Mononuclear cell (primary cell): ENCODE measurements around the gene NTHL1. TPM values are rescaled to one million over a fixed set of nuclear protein-coding genes. Genes with fewer than 3 reads are reported as not detected.

Source experiments
- H3K27me3 ChIP-seq: 2 replicates; pipeline ENCODE4 v1.6.0; 2011; ENCODE audit warnings: low read length, control low read depth; ENCODE audit not compliant: insufficient read depth
- H3K4me1 ChIP-seq: 2 replicates; pipeline ENCODE4 v1.5.1; 2011; ENCODE audit warnings: mild to moderate bottlenecking, low read length, control low read depth; ENCODE audit not compliant: insufficient read depth
- H3K4me3 ChIP-seq: 2 replicates; pipeline ENCODE4 v1.5.1; 2011; ENCODE audit warnings: mild to moderate bottlenecking, low read length, moderate library complexity
- H3K9me3 ChIP-seq: 2 replicates; pipeline ENCODE4 v1.5.1; 2011; ENCODE audit warnings: low read depth, mild to moderate bottlenecking, control low read depth, low read length
- total RNA-seq: library from RNA; depleted of rRNA; stranded (reverse); fragments of >200 nt; gene quantifications from one replicate; pipeline ENCODE4 v1.2.3, GENCODE V29; 2012

Gene NTHL1
- total RNA-seq, 1 donor: 3.1 TPM

DNA sequence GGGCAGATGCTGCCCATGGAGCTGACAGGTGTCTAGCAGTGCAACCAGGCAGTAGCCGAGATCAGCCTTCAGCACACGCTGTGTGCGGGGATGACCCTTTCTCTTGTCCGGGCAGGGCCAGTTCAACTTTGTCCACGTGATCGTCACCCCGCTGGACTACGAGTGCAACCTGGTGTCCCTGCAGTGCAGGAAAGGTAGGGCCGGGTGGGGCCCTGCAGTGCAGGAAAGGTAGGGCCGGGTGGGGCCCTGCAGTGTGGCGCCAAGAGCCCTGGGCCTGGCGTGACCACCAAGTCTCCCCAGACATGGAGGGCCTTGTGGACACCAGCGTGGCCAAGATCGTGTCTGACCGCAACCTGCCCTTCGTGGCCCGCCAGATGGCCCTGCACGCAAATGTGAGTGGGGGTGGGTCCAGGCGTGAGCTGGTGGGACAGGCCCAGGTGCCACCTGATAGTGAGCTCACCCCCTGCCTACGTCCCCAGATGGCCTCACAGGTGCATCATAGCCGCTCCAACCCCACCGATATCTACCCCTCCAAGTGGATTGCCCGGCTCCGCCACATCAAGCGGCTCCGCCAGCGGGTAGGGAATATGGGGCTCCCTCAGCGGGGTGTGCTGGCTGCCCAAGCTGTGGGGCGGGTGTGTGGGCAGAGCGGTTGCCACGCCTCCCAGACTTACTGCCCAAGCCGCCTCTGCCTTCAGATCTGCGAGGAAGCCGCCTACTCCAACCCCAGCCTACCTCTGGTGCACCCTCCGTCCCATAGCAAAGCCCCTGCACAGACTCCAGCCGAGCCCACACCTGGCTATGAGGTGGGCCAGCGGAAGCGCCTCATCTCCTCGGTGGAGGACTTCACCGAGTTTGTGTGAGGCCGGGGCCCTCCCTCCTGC is 40.4 kb upstream of the NTHL1 start:
- H3K4me3 ChIP-seq: no peak overlapping the region
- no peaks in the 10 kb centered on the region for H3K9me3 ChIP-seq
- H3K4me1 ChIP-seq: no peaks in the 10 kb centered on the region
- H3K27me3 ChIP-seq: no peaks in the 10 kb centered on the region

DNA sequence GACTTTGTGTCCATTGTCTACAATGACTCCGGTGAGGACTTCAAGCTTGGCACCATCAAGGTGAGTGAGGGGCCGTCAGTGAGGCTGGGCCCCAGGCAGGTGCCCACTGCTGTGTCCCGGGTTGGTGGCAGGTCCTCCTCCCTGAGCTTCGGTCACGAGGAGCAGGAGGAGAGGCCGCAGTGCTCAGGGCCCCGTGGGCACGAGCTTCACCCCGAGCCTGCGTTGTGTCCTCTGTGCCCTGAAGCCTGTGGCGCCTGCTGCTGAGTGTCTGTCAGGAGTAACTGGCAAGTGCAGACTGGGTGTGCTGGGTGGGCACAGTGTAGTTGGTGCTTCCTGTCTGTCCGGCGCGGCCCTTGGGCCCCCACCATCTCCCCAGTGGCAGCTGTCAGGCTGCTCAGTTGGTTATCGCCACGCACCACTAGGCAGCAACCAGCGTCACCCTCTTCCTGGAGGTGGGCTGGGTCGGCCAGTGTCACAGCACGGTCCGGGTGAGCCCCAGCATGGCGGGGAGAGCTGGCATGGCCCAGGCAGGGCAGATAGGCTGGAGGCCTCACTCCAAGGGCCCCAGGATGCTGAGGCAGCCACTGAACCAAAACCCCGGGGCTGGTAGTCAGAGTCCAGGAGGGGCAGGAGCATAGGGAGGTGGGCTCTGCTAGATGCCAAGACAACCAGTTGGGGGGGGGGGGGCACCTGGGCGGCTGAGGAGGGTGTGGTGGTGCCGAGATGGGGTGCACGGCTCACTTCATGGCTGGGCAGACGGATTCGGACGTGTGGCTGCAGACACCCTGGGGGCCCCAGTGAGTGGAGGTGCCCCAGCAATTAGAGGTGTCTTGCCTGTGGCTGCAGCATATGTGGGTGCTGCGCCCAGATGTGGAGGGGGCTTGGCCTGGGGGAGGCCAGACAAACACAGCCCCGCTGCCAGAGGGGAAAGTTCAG is 39.4 kb upstream of the NTHL1 start:
- H3K9me3 ChIP-seq: no peaks in the 10 kb centered on the region
- no peaks in the 10 kb centered on the region for H3K4me1 ChIP-seq
- H3K4me3 ChIP-seq: no peak overlapping the region
- no peaks in the 10 kb centered on the region for H3K27me3 ChIP-seq

DNA sequence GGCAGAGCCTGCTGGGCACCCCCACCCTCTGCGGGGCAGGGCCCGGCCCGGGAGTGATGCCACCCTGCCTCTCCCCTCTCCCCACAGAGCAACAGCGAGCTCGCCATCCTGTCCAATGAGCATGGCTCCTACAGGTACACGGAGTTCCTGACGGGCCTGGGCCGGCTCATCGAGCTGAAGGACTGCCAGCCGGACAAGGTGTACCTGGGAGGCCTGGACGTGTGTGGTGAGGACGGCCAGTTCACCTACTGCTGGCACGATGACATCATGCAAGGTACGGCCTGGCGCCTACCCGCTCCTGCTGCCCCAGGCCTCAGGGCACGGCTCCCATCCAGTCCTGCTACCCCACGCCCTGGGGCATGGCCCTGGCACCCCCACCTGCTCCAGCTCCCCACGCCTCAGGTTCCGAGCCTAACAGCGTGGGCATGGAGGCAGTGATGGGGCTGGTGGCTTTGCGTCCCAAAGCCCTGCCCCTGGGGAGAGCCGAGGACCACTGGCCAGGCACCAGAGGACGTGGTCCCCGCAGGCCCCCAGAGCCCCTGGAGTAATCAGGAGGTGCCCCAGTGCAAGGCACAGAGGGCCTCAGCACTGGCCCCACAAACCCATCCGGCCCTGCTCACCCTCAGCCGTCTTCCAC is 38.6 kb upstream of the NTHL1 start:
- H3K4me1 ChIP-seq: no peaks in the 10 kb centered on the region
- no peak overlapping the region for H3K4me3 ChIP-seq
- H3K9me3 ChIP-seq: no peaks in the 10 kb centered on the region
- no peaks in the 10 kb centered on the region for H3K27me3 ChIP-seq

DNA sequence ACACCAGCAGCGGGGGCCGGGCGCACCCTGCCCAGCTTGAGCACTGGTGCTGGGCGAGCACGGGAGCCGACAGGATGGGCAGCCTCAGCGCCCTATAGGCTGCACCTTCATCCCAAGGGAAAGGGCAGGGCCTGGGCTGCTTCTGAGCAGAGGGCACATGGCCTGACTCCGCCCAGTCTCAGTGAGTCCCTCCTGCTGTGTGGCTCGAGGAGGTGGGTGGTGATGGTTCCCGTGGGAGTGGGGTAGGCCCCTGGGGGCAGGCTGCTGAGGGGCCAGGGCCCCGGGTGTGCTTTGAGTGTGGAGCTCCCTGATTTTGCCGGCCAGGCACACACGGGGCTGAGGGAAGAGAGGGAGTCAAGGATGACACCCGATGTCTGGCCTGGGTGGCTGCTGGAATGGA is 38.0 kb upstream of the NTHL1 start:
- no peaks in the 10 kb centered on the region for H3K4me1 ChIP-seq
- no peak overlapping the region for H3K4me3 ChIP-seq
- no peaks in the 10 kb centered on the region for H3K9me3 ChIP-seq
- no peaks in the 10 kb centered on the region for H3K27me3 ChIP-seq

DNA sequence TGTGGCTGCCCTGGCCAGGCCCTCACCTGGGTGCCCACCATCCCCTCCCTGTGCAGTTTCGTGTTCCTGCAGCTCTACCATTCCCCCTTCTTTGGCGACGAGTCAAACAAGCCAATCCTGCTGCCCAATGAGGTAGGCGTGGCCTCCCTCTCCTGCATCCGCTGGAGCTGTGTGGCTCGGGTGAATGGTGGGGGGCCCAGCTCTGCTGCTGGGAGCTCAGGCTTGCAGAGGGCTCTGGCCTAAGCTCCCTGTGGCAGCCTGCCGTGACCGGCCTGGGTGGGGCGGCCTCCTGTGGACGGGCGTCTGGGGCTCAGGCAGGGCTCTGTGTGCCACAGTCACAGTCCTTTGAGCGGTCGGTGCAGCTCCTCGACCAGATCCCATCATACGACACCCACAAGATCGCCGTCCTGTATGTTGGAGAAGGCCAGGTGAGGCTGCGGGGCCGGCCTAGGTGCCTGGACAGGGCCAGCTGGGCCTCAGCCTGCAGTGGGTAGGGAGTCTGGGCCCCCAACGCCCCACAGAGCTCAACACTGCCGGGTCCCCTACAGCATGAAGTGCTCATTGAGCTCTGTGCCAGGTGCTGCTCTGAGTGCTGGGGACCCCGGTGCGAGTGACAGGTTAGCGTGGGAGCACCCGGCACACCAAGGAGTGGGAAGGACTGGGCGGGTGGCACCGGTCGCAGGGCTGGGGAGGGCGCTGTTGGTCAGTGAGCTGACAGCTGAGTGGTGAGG is 37.4 kb upstream of the NTHL1 start:
- H3K4me1 ChIP-seq: no peaks in the 10 kb centered on the region
- no peaks in the 10 kb centered on the region for H3K9me3 ChIP-seq
- H3K4me3 ChIP-seq: no peak overlapping the region
- no peaks in the 10 kb centered on the region for H3K27me3 ChIP-seq

DNA sequence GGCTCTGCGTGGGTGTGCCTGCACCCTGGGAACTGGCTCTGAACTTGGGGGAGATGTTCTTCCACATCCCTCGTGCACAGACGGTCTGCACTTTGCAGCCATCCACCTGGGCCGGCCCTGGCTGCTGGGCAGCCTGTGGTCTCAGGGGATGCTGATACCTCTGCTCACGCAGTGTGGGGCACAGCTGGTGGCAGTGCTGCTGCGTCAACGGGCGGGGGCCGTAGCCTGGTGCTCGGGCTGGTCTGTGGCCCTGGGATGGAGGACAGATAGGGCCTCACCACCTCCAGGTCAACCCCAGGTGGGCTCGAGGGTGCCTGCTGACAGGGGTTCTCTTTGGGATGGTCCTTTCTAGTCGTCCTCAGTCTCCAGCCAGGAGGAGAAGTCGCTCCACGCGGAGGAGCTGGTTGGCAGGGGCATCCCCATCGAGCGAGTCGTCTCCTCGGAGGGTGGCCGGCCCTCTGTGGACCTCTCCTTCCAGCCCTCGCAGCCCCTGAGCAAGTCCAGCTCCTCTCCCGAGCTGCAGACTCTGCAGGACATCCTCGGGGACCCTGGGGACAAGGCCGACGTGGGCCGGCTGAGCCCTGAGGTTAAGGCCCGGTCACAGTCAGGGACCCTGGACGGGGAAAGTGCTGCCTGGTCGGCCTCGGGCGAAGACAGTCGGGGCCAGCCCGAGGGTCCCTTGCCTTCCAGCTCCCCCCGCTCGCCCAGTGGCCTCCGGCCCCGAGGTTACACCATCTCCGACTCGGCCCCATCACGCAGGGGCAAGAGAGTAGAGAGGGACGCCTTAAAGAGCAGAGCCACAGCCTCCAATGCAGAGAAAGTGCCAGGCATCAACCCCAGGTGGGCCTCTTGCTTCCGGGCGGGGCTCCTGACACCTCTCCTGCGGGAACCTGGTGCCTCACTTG is 36.5 kb upstream of the NTHL1 start:
- no peak overlapping the region for H3K4me3 ChIP-seq
- H3K9me3 ChIP-seq: no peaks in the 10 kb centered on the region
- H3K4me1 ChIP-seq: no peaks in the 10 kb centered on the region
- H3K27me3 ChIP-seq: no peaks in the 10 kb centered on the region

DNA sequence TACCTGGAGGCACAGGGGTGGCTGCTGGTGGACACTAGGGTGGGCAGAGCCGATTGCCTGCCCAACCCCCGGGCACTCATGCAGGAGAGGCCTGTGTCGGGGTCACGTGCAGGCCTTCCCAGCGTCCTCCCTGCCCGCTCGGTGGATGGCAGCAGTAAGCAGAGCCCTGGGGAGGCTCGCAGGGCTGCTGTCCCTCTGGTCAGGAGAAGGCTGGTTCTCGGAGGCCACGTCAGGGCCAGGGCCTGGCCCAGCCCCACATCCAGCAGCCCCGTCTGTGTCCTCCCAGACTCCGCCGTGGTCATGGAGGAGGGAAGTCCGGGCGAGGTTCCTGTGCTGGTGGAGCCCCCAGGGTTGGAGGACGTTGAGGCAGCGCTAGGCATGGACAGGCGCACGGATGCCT is 35.8 kb upstream of the NTHL1 start:
- Histone ChIP-seq H3K9me3 (no peaks in the 10 kb centered on the region), H3K4me1 (no peaks in the 10 kb centered on the region), H3K4me3 (no peak overlapping the region), H3K27me3 (no peaks in the 10 kb centered on the region)

DNA sequence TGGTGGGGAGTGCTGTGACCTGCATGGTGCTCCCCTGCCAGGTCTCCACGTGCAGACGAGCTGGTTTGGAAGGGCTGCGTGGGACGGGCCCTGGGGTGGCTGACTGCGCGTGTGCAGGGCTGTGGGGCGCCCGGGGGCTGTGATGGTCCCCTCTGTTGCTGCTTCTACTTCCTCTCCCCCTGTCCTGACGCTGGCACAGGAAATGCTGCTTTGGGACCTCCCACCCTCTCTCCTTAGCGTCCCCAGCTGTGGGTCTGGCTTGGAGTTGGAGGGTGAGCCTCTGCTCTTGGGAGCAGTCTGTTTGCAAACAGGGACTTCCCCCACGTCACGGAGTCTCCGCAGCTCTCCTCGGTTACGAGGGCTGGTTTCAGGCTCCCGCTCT is 35.3 kb upstream of the NTHL1 start:
- no peaks in the 10 kb centered on the region for H3K4me1 ChIP-seq
- H3K27me3 ChIP-seq: no peaks in the 10 kb centered on the region
- H3K4me3 ChIP-seq: no peak overlapping the region
- no peaks in the 10 kb centered on the region for H3K9me3 ChIP-seq

DNA sequence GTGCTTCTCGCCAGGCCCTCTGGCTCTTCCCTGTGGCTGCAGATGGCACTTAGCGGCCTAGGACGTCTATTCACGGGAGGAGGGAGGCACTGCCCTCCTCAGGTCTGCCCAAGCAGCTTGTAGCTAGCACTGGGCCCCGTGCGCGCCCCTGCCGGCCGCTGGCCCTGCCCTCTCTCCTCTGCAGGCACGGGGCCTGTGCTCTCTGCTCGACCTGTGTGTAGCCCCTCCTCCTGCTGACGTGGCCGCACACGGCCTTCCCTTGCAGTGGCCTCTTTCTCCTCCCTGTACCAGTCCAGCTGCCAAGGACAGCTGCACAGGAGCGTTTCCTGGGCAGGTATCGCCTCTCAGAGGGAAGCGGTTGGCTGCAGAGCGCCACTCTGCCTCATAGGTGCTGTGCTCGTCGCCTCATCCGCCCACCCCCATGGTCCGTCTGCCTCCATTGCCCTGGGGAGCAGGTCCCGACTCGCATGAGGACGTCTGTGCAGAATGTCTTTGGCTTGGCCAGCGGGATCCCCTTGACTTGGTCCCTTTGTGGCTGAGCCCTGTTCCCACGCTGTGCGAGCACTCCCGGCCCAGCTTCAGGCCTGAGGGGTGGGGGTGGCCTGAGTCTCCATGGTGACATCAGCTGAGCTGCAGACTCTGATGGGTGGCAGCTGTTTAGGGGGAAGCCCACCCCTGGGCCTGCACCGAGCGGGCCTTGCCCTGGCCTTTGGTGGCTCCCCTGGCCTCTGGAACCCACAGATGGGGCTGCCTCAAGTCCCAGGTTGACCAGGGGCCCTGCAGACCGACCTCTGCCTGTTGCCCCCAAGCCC is 34.7 kb upstream of the NTHL1 start:
- no peaks in the 10 kb centered on the region for H3K9me3 ChIP-seq
- no peak overlapping the region for H3K4me3 ChIP-seq
- no peaks in the 10 kb centered on the region for H3K27me3 ChIP-seq
- no peaks in the 10 kb centered on the region for H3K4me1 ChIP-seq

DNA sequence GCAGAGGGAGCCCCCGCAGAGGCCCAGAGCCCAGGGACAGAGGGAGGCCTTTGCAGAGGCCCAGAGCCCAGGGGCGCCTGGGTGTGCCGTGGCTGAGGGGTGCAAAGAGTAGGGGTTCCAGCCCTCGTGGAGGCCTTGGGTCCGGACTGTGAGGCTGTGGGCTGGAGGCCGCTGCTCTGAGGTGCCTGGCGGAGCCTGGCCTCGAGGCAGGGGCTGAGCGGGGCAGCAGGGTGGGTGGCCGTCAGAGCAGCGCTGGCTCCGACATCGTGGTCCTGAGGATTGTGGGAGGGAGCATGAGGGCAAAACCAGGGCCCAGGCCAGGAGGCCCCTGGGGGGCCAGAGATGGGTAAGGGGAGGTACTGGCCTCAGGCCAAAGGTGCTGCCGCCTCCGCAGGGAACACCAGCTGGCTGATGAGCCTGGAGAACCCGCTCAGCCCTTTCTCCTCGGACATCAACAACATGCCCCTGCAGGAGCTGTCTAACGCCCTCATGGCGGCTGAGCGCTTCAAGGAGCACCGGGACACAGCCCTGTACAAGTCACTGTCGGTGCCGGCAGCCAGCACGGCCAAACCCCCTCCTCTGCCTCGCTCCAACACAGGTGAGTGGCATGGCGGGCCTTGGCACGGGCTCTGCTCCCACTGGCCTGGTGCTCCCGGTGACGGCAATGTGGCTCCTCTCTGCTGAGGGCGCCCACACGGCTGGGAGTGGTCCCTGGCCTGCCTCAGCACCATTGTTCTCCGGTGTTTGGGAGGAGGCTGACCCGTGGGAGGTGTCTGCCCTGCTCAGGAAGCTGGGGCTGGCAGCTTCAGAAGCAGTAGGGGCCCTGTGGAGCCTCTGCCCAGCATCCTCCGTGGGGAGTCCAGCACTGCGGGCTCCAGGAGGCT is 33.8 kb upstream of the NTHL1 start:
- Histone ChIP-seq H3K9me3 (no peaks in the 10 kb centered on the region), H3K4me3 (no peak overlapping the region), H3K4me1 (no peaks in the 10 kb centered on the region), H3K27me3 (no peaks in the 10 kb centered on the region)

DNA sequence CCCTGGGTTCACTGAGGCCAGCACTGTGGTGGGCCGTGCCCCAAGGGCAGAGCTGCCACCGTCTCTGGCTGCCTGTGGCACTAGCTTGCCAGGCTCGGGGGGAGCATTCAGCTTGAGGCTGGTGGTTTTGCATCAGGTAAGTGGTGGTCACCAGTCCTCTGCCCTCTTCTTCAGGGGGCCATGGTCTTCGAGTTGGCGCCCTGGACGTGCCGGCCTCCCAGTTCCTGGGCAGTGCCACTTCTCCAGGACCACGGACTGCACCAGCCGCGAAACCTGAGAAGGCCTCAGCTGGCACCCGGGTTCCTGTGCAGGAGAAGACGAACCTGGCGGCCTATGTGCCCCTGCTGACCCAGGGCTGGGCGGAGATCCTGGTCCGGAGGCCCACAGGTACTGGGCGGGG is 32.4 kb upstream of the NTHL1 start:
- H3K4me1 ChIP-seq: no peaks in the 10 kb centered on the region
- no peaks in the 10 kb centered on the region for H3K9me3 ChIP-seq
- H3K27me3 ChIP-seq: no peaks in the 10 kb centered on the region
- no peak overlapping the region for H3K4me3 ChIP-seq

DNA sequence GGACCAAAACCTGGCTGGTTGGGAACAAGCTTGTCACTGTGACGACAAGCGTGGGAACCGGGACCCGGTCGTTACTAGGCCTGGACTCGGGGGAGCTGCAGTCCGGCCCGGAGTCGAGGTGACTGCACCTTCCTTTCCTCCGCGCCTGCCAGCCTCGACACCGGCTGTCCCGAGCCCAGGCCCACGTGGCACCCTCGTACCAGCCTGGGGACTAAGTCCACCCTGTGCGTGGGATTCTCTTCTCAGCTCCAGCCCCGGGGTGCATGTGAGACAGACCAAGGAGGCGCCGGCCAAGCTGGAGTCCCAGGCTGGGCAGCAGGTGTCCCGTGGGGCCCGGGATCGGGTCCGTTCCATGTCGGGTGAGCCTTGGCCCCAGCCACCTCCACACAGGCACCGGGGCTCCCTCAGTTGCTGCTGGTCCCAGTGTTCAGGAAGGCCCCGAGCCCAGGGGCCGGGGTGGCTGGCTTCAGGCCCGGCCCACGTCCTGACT is 31.7 kb upstream of the NTHL1 start:
- H3K9me3 ChIP-seq: no peaks in the 10 kb centered on the region

More for the DNA sequence above, 31.7 kb upstream of the NTHL1 start:
- H3K4me1 ChIP-seq: no peaks in the 10 kb centered on the region
- no peak overlapping the region for H3K4me3 ChIP-seq
- H3K27me3 ChIP-seq: no peaks in the 10 kb centered on the region
